Hematopoietic multipotent progenitor cell treated with erythropoietin and hydrocortisone succinate and interleukin-3 and kit ligand, for 17 days (in vitro differentiated cells): ENCODE measurements around the gene HMG20B.
"Not testable (repeated sequence)": the region's sequence is repeated elsewhere in the genome, so short reads cannot be mapped to it uniquely, and the experiment has no call there.

ENCODE experiments used
- DNase-seq: peaks from one replicate; pipeline ENCODE4 v3.0.0-alpha.2; 2015; ENCODE audit warnings: low spot score

HMG20B gene

DNA sequence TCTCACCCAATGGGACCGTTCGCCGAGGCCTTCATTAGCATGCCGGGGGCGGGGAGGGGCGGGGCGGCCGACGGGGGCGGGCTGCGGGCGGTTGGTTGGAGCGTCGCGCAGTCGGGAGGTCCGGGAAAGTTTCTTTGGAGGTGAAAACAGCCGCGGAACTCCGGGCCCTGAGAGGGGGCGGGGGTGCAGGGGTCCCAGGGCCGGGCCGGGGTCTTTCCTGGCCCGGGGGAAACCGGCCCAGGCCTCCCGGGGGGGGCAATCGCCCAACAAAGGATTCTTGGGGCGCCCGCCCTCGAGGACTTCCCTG, at the start of gene HMG20B:
Gene HMG20B, plus strand, starts transcription at position 90 of the 307 bp plus-strand sequence. CDS start 366 bp downstream, outside the sequence.
- DNase-seq = no peak

DNA sequence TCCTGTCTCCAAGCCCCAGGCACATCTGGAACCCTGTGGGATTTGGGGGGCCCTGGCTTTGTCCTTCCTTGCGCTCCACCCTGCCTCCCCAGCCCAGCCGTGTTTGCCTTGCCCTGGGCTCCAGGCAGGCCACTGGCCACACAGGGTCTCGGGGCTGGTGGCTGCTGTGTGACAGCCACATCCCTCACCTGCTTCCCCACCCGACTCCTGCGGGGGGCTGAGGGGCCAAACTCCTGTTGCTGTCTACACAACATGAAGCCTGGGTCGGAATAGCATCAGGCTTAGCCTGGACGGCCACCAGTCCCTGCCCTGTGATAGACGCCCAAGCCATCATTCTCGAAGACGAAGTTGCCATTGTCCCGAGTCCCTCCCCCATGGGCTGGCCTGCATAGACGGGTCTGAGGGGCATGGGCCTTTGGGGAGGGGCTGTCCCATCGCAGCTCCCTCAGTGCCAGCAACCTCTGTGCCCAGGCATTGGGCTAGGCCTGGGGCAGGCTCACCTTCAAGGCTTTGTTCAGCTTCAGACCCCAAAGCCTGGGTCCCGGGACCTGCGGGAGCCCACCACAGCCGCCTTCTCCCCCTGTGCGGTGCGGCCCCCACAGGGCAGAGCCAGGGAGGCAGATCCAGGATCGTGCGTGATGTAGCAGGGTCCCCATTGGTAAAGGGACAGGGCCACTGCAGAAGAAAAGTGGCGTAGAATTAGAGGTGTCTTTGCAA, 49.2 kb upstream of the HMG20B start:
- no peak for DNase-seq

DNA sequence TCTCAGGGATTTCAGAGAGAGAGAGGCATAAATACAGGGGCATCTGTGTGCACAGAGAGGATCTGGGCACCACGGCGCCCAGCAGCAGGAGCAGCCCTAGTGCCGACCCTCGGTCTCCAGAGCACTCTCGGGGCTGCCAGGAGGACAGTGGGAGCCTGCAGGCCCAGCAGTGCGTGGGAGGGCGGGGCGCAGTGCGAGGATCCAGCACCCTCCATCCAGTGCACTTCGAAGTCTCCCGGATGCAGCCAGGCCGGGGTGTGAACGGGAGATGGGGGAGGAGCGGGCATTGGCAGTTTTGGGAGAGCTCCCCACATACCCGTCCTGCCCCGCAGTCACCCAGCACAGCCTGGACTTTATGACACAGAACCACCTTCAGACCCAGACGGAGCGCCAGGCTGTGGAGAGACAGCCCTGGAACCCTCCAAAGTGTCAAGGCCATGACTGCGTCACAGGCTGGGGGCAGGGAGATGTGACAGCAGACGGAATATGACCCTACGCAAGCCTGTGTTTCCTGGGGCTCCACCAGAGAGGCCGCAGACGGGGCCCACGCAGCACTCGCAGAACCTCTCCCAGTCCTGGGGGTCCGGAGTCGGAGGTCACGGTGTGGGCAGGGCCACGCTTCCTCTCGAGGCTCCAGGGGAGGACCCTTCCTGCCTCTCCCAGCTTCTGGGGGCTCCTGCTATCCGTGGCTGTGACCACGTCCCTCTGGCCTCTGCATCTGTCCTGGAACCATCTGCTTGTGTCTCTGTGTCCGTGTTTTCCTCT, 48.5 kb upstream of the HMG20B start:
- DNase-seq = no peak

DNA sequence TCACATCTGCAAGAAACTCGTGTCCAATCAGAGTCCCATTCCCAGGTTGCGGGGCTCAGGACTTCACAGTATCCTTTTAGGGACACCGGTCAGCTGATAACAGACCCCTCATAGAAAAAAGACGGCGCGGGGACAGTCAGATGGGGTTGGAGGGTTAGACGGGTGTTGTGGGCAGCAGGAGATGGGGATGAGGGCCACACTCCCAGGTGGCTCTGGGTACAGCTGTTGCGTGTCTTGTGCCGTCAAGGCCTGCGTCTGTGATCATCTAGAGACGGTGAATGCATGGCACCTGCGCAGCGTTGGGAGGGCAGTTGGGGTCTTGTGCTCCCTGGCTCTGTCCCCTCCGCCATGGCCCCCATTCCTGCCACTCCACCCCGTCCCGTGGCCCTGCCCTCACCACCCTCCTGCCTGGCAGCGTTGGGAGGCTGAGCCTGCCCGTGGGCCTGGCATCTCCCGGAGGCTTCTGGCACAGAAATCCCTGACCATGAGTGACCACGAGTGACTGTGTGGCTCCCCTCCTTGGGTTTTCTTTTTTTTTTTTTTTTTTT, 47.8 kb upstream of the HMG20B start:
- DNase-seq = no peak

DNA sequence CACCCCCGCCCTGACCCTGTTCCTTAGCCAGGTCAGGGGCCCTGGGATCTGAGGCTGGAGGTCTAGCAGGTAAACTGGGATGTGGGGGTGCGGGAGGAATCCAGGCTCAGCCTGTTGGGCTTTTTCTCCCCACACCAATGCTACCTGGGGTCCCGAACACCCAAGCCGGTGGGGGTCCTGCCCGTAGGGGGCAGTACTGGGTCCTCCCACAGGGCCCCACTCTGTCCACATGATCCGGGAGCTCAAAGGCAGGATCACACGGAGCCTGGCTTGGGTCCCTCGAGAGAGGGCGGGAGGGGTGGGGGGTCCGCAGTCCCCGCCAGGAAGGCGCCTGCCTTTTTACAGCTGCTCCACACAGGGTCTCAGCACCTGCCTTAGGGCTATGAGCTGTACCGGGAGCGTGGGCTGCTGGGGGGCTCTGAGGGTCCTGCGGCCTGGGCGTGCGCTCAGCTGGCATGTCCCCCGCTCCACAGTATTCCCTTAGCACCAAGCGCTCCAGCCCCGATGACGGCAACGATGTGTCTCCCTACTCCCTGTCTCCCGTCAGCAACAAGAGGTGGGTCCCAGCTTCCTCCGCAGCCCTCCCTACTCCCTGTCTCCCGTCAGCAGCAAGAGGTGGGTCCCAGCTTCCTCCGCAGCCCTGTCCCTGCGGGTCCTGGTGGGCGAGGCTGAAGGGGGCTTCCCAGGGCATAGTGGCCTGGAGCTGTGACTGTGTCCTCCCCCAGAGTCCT, 46.1 kb upstream of the HMG20B start:
- DNase-seq = no peak

DNA sequence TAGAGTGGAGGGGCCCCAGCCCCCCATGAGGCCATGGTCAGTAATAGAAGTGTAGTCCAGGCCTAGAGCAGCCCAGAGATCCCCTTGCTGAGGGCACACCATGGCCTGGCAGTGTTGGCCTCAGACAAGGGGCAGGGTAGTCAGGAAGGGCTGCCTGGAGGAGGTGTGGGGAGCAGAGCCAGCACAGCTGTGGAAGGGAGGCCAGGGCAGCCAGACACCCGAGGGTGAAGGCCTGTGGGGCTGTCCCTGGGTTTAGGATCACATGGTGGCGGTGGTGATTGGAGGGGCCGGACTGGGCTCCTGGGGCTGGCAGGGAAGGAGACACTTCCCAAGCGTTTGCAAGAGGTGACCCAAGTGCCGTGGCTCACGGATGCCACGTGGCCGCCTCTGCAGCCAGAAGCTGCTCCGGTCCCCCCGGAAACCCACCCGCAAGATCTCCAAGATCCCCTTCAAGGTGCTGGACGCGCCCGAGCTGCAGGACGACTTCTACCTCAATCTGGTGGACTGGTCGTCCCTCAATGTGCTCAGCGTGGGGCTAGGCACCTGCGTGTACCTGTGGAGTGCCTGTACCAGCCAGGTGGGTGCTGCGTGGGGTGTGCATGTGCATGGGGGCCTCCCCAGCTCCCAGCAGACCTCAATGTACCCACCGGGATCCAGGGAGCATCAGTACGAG, 45.4 kb upstream of the HMG20B start:
- DNase-seq = no peak

DNA sequence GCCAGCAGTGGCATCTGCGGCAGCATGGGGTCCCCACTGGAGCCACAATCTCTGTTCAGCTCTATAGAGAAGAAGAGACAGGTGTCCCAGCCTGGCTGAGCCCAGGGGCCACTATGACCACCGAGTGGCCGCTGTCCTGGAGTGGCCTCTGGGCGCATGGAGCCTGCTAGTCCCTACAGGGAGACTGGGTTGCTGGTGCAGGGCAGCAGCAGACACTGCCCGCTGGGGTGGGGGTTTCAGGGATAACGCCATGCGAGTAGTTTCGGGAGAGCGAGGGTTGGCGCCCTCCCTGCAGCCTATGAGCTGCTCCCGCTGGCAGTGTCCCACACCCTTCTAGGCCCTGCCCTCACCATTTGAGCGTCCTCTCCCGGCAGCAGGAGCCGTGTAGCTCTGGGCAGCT, 44.7 kb upstream of the HMG20B start:
- no peak for DNase-seq

DNA sequence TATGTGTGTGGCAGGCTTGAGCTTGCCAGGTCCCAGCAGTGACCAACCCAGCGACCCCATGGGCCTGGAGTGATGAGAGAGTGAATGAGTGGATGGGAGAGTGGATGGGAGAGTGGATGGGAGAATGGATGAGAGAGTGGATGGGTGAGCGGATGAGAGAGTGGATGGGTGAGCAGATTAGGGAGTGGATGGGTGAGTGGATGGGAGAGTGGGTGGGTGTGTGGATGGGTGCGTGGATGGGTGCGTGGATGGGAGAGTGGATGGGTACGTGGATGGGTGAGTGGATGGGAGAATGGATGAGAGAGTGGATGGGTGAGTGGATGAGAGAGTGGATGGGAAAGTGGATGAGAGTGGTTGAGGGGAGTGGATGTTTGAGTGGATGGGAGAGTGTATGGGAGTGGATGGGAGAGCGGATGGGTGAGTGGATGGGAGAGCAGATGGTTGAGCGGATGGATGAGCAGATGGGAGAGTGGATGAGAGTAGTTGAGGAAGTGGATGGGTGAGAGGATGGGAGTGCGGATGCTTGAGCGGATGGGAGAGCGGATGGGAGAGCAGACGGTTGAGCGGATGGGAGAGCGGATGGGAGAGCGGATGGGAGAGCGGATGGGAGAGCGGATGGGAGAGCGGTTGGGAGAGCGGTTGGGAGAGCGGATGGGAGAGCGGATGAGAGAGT, 44.1 kb upstream of the HMG20B start:
- DNase-seq = no peak

DNA sequence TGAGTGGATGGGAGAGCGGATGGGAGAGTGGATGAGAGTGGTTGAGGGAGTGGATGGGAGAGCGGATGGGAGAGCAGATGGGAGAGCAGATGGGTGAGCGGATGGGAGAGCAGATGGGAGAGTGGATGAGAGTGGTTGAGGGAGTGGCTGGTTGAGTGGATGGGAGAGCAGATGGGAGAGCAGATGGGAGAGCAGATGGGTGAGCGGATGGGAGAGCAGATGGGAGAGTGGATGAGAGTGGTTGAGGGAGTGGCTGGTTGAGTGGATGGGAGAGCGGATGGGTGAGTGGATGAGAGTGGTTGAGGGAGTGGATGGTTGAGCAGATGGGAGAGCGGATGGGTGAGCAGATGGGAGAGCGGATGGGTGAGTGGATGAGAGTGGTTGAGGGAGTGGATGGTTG, 43.4 kb upstream of the HMG20B start:
- not testable (repeated sequence) for DNase-seq

DNA sequence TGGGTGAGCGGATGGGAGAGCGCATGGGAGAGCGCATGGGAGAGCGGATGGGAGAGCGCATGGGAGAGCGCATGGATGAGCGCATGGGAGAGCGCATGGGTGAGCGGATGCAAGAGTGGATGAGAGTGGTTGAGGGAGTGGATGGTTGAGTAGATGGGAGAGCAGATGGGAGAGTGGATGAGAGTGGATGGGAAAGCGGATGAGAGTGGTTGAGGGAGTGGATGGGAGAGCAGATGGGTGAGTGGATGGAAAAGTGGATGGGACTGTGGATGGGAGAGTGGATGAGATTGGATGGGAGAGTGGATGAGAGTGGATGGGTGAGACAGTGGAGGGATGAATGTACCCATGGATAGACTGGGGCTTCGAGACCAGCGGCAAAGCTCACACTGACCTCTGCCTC, 42.4 kb upstream of the HMG20B start:
- DNase-seq = no peak

DNA sequence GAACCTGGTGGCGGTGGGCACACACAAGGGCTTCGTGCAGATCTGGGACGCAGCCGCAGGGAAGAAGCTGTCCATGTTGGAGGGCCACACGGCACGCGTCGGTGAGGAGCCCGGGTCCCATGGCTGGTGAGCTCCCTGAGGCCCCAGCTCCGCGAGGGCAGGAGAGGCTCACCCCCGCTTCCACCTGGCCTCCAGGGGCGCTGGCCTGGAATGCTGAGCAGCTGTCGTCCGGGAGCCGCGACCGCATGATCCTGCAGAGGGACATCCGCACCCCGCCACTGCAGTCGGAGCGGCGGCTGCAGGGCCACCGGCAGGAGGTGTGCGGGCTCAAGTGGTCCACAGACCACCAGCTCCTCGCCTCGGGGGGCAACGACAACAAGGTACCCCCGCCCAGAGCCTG, 41.0 kb upstream of the HMG20B start:
- DNase-seq = no peak

DNA sequence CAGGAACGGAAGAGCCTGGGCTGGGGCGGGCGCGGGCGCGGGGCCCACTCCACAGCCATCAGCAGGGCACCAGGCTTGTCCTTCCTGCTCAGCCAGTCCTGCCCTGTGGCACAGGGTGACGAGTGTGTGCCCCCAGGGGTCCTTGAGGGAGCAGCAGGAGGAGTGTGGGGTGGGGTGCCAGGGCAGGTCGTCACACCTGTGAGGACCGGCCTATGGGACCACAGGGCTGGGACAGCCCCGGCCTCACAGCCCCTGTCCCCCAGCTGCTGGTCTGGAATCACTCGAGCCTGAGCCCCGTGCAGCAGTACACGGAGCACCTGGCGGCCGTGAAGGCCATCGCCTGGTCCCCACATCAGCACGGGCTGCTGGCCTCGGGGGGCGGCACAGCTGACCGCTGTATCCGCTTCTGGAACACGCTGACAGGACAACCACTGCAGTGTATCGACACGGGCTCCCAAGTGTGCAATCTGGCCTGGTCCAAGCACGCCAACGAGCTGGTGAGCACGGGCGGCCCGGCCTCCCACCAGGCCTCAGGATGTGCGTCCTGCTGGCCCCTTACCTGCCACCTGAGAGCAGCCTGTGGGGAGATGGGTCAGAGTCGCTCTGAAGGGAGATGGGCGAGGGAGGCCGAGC, 40.5 kb upstream of the HMG20B start:
- no peak for DNase-seq

DNA sequence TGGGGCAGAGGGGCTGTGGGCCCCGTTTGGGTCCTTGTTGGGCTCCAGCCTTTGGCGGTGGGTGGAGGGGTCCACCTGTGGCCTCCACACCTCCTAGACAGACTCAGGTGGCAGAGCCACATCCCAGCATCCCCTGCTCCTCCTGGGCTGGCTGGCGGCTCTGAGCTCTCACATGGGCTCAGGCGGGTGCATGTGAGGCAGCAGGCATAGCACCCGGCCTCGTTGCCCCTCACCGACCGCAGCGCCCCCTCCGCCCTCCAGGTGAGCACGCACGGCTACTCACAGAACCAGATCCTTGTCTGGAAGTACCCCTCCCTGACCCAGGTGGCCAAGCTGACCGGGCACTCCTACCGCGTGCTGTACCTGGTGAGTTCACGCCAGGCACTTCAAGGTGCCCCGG, 39.7 kb upstream of the HMG20B start:
- DNase-seq = no peak

DNA sequence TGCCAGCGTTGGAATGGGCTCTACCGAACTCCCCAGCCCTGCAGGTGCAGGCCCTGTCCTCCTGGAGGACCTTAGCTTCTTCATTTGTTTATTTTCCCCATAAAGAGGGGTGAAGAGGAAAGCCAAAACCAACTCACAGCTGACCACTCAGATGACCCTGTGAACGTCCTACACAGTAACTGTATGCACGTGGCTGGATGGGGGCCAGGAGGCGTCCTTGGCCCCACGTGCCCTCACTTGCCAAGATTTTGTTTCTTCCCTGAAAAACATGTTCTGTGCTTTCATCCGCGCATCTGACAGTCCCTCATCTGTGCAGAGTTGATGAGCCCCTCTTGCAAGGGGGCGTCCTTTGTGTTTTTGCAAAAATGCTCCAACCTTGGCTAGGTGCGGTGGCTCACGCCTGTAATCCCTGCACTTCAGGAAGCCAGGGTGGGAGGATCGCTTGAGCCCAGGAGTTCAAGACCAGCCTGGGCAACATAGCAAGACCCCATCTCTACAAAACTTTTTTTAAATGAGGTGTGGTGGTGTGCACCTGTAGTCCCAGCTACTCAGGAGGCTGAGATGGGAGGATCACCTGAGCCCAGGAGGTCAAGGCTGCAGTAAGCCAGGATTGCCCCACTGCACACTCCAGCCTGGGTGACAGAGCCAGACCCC, 39.1 kb upstream of the HMG20B start:
- DNase-seq = no peak

DNA sequence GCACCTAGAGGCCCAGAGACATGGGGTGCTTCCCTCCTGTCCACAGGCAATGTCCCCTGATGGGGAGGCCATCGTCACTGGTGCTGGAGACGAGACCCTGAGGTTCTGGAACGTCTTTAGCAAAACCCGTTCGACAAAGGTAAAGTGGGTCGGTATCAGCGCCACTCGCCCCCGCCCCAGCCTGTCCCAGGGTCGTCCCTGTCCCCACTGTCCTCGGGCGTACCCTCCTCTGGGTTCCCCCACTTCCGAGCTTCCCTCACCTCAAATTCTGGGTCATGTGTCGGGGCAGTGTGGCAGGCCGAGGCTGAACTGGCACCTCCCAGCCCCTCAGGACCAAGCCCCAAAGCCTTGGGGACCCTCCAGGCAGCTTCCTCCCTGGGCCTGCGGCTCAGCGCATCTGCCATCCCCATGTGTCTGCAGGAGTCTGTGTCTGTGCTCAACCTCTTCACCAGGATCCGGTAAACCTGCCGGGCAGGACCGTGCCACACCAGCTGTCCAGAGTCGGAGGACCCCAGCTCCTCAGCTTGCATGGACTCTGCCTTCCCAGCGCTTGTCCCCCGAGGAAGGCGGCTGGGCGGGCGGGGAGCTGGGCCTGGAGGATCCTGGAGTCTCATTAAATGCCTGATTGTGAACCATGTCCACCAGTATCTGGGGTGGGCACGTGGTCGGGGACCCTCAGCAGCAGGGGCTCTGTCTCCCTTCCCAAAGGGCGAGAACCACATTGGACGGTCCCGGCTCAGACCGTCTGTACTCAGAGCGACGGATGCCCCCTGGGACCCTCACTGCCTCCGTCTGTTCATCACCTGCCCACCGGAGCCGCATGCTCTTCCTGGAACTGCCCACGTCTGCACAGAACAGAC, 38.1 kb upstream of the HMG20B start:
- no peak for DNase-seq

DNA sequence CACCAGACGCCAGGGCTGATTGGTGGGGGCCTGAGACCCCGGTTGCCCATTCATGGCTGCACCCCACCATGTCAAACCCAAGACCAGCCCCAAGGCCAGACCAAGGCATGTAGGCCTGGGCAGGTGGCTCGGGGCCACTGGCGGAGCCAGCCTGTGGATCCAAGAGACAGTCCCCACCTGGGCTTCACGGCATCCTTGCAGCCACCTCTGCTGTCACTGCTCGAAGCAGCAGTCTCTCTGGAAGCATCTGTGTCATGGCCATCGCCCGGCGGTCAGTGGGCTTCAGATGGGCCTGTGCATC, 37.6 kb upstream of the HMG20B start:
- DNase-seq = no peak

DNA sequence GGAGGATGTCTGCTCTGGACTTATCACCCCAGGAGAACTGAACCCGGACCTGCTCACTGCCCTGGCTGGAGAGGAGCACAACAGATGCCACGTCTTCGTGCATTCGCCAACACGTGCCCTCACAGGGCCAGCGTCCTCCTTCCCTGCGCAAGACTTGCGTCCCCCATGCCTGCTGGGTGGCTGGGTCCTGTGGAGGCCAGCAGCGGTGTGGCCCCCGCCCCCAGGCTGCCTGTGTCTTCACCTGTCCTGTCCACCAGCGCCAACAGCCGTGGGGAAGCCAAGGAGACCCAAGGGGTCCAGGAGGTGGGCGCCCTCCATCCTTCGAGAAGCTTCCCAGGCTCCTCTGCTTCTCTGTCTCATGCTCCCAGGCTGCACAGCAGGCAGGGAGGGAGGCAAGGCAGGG, 37.2 kb upstream of the HMG20B start:
- DNase-seq = no peak

DNA sequence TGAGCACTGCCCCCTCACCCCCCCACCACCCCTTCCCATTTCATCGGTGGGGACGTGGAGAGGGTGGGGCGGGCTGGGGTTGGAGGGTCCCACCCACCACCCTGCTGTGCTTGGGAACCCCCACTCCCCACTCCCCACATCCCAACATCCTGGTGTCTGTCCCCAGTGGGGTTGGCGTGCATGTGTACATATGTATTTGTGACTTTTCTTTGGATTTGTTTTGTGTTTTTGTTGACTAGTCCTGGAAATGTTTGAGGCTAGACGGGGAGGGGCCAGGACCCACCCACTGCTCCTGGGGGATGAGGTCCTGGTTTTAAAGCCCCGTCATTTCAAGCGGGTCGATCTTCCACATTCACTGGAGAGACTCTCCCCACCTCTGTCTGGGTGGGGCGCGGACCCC, 36.8 kb upstream of the HMG20B start:
- DNase-seq = no peak

DNA sequence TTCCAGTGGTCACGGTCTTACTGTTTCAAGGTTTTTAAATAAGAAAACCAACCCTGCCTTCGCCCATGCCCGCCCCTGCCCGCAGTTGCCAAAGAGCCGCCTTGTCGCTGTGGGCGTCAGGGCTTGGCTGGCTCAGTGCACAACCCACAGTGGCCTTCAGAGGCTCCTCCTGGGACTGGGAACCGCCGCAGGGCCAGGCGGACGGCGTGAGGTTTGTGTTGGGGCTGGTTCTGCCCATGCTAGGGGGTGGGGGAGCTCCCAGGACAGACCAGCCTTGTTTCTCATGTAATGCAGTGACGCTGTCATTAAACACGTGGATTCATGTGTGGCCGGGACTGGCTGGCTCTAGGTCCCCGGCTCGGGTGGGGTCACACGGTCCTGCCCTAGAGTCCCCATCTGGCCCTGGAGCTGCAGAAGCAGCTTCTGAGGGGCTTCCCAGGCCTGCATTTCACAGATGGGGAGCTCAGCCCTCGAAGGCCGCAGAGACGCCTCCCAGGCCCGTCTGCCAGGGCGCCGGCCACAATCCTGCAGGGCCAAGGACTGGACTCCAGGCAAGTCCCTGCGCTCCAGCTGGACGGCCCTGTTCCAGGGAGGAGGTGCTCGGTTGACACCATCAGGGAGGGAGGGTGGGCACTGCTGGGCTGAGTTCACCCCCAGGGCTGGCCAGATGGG, 36.2 kb upstream of the HMG20B start:
- no peak for DNase-seq

DNA sequence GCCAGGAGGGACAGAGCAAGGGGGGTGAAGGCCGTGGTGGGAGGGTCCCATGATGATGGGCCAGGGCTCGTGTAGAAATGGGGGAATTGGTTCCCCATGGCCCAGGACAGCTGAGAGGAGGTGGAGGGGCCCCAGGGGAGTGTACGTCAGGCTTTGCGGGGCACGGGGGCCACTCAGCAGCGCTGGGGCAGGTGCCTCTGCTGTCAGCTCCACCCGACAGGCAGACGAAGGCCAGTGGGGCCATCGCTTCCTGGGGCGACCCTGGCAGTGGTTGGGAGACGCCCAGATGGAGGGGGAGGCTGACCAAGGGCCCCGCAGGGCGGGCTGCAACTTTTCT, 35.7 kb upstream of the HMG20B start:
- no peak for DNase-seq
